ENCODE measurements around the gene HIBCH. TPM values are rescaled to one million over a fixed set of nuclear protein-coding genes. Genes with fewer than 3 reads are reported as not detected.

Gene HIBCH
- total RNA-seq, 2 donors from 2014 or later, result 51.4 to 66.1 TPM

Other genes with a start within 250 kb of the HIBCH start
- gene INPP1, start 23.8 kb upstream of the HIBCH start, total RNA-seq, result 10 to 100 TPM; 39.8 to 45.8 TPM
- 10 to 100 TPM; 71.8 to 84.6 TPM for gene MFSD6, start 88.5 kb upstream of the HIBCH start, total RNA-seq
- gene NEMP2, start 214.9 kb upstream of the HIBCH start, total RNA-seq, result 1 to 10 TPM; 2.6 to 3.1 TPM

All from left colon (tissue), 2 donors.